ENCODE results near the gene P2RX3.

GRCh38 chr11:57313071-57313787 is 24.9 kb upstream of the P2RX3 start:
- TF ChIP-seq SIN3A (IDR thresholded peaks at IDR 0.05; ENCODE audit: borderline replicate concordance, insufficient read depth, low read length) = no peak
- TF ChIP-seq POLR2AphosphoS5 (IDR thresholded peaks at IDR 0.05; ENCODE audit: low read depth, low read length) = no peak
- no peak for TF ChIP-seq TAF1 (IDR thresholded peaks at IDR 0.05; ENCODE audit: borderline replicate concordance, insufficient read depth, low read length)

All from PFSK-1 (cell line).